Panc1 (cell line): ENCODE results near the gene SPG21. TPM values are rescaled to one million over a fixed set of nuclear protein-coding genes. Genes with fewer than 3 reads are reported as not detected.

Source experiments
- ATAC-seq: fragments of 200-7000 bp; cut with Tn5 transposase; 2 replicates; pipeline ENCODE4 v1.9.1; 2020; ENCODE audit warnings: mild to moderate bottlenecking, moderate library complexity
- BruUV-seq: library from RNA; stranded (reverse); fragments of 400-500 nt; replicated peaks from 2 replicates; lab custom pipeline; 2021; lab: Mats Ljungman, UMichigan
- CTCF ChIA-PET: fragments of 300-600 bp; sonication (Branson Sonifier 250); formaldehyde crosslinking; loops from one replicate; lab custom pipeline; 2022; ENCODE audit warnings: antibody characterized with exemption; lab: Charles Lee
- POLR2A ChIA-PET: fragments of 300-600 bp; sonication (Branson Sonifier 250); formaldehyde crosslinking; loops from one replicate; lab custom pipeline; 2022; ENCODE audit warnings: antibody characterized with exemption; lab: Charles Lee
- DNase-seq: peaks from one replicate; pipeline ENCODE4 v3.0.0-alpha.2; 2010; ENCODE audit warnings: low read depth, low spot score
- H3K27ac ChIP-seq: 2 replicates; pipeline ENCODE4 v1.5.1; 2011; ENCODE audit warnings: mild to moderate bottlenecking, low read length, inconsistent platforms
- H3K27me3 ChIP-seq: fragments of 200-500 bp; sonication (Bioruptor generic); 2 replicates; pipeline ENCODE4 v1.6.0; 2014; ENCODE audit warnings: low read length, inconsistent platforms; ENCODE audit not compliant: control insufficient read depth, insufficient read depth
- H3K36me3 ChIP-seq: fragments of 200-500 bp; sonication (Bioruptor generic); 2 replicates; pipeline ENCODE4 v1.5.1; 2014; ENCODE audit warnings: inconsistent platforms, mild to moderate bottlenecking, low read length, moderate library complexity; ENCODE audit not compliant: control insufficient read depth, insufficient read depth
- H3K4me1 ChIP-seq: 2 replicates; pipeline ENCODE4 v1.5.1; 2011; ENCODE audit warnings: inconsistent platforms, mild to moderate bottlenecking, low read length, moderate library complexity; ENCODE audit not compliant: control insufficient read depth, insufficient read depth
- H3K4me3 ChIP-seq, 2 experiments: 2 replicates each; pipeline ENCODE4 v1.5.1; 2011 to 2012; ENCODE audit warnings: low read depth in 2 of 2, low read length in 2 of 2, mild to moderate bottlenecking in 2 of 2, inconsistent platforms in 1 of 2, moderate library complexity in 1 of 2
- H3K9me3 ChIP-seq: fragments of 200-500 bp; sonication (Bioruptor generic); 2 replicates; pipeline ENCODE4 v1.5.1; 2014; ENCODE audit warnings: low read depth, mild to moderate bottlenecking, inconsistent platforms, low read length, moderate library complexity; ENCODE audit not compliant: control insufficient read depth, insufficient read depth
- CTCF ChIP-seq: fragments of 450-650 bp; IDR thresholded peaks from 2 replicates; pipeline ENCODE4 v1.5.1; 2017; ENCODE audit warnings: mild to moderate bottlenecking
- POLR2AphosphoS5 ChIP-seq: IDR thresholded peaks from 2 replicates; pipeline ENCODE4 v1.6.1; 2012; ENCODE audit warnings: mild to moderate bottlenecking, low read depth, low read length, moderate library complexity
- SIN3A ChIP-seq: IDR thresholded peaks from 2 replicates; pipeline ENCODE4 v1.6.1; 2012; ENCODE audit warnings: low read depth, mild to moderate bottlenecking, low read length, moderate library complexity, borderline replicate concordance; ENCODE audit not compliant: insufficient read depth
- TCF7L2 ChIP-seq: IDR thresholded peaks from 2 replicates; pipeline ENCODE4 v1.6.1; 2011; ENCODE audit warnings: mild to moderate bottlenecking, low read depth, low read length, inconsistent platforms
- in situ Hi-C: cut with HindIII; loops from 2 replicates; pipeline ENCODE4 v1.10.0; 2016; ENCODE audit warnings: low sequenced_read_pairs, low pct_unique_long_range_greater_than_20kb
- intact Hi-C: fragments of 100-400 bp; cut with micrococcal nuclease; formaldehyde crosslinking; loops from one replicate; pipeline ENCODE4 v1.10.0; 2022; ENCODE audit not compliant: unreplicated experiment
- total RNA-seq: library from RNA; stranded (reverse); gene quantifications from one replicate; pipeline ENCODE4 v1.2.1, GENCODE V29; 2021; ENCODE audit not compliant: unreplicated experiment
- TF ChIP-seq, protein P1 (sequence below), 2 experiments: IDR thresholded peaks; 2 replicates each; pipeline ENCODE4 v1.6.1; 2011 to 2012; ENCODE audit warnings: low read depth in 2 of 2, control low read depth in 1 of 2, low read length in 1 of 2, mild to moderate bottlenecking in 1 of 2, moderate library complexity in 1 of 2; ENCODE audit not compliant: insufficient read depth in 1 of 2

The SPG21 gene
- total RNA-seq, 1 experiment from 2014 or later: 124 TPM

DNA sequence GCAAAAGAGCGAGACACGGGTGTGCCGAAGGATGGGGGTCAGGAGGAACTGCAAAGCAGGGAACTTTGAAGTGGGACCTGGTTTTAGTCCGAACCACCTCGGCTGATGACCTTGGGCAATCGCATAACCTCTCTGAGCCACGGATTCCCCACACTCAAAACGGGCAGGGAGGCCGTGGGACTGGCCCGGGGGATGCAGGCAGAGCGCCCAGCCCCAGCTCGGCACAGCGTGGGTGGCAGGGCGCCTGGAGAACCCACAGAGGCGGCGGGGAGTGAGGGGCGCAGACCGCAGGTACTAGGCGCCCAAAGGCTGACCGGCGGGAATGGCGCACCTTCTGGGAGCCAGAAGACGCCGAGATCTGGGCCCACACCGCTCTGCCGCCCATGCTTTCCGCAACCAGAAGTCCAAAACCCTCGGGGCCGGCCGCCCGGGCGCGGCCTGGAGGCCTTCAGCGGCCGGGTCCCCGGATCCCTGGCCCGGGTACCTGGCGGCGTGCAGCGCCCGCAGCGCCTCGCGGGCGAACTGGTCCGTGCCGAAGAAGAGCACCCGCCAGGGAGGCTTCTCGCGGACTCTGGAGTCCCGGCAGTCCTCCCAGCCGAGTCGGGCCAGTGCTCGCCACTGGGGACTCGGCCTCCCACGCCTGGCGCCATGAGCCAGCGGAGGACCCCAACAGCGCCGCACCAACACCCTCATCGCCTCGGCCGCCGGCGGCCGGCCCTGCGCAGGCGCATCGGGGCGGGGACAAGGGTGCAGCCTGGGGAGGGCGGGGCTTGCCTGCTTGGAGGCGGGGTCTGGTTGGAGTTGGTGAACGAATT lies 39.4 kb upstream of the SPG21 start, which contains the start of gene MTFMT:
Gene MTFMT, minus strand, starts transcription at position 719 of the 815 bp plus-strand sequence. Its CDS starts 26 bp downstream, at position 693.
- H3K27ac ChIP-seq: peak within 1 kb of the TSS; percentile 83
- H3K4me3 ChIP-seq: peak within 1 kb of the TSS; percentile 79 to 83
- no peaks in the 10 kb centered on the region for H3K9me3 ChIP-seq
- in situ Hi-C loops: no loop called here
- H3K36me3 ChIP-seq: peaks cover 6% of the 10 kb centered on the region
- BruUV-seq: no TSS peak
- ATAC-seq (peak; percentile 94), DNase-seq (no peak)
- peaks cover 15% of the 10 kb centered on the region for H3K4me1 ChIP-seq
- no peaks in the 10 kb centered on the region for H3K27me3 ChIP-seq
- TF ChIP-seq SIN3A: peak; percentile 87
- peak; percentile 96 for TF ChIP-seq POLR2AphosphoS5
- no peak for TF ChIP-seq TCF7L2
- 0 out of 2 replicates have a peak, but pooled peaks have one; percentile 15 for TF ChIP-seq CTCF
- TF ChIP-seq, protein P1, sequence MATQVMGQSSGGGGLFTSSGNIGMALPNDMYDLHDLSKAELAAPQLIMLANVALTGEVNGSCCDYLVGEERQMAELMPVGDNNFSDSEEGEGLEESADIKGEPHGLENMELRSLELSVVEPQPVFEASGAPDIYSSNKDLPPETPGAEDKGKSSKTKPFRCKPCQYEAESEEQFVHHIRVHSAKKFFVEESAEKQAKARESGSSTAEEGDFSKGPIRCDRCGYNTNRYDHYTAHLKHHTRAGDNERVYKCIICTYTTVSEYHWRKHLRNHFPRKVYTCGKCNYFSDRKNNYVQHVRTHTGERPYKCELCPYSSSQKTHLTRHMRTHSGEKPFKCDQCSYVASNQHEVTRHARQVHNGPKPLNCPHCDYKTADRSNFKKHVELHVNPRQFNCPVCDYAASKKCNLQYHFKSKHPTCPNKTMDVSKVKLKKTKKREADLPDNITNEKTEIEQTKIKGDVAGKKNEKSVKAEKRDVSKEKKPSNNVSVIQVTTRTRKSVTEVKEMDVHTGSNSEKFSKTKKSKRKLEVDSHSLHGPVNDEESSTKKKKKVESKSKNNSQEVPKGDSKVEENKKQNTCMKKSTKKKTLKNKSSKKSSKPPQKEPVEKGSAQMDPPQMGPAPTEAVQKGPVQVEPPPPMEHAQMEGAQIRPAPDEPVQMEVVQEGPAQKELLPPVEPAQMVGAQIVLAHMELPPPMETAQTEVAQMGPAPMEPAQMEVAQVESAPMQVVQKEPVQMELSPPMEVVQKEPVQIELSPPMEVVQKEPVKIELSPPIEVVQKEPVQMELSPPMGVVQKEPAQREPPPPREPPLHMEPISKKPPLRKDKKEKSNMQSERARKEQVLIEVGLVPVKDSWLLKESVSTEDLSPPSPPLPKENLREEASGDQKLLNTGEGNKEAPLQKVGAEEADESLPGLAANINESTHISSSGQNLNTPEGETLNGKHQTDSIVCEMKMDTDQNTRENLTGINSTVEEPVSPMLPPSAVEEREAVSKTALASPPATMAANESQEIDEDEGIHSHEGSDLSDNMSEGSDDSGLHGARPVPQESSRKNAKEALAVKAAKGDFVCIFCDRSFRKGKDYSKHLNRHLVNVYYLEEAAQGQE (IDR thresholded peaks at IDR 0.05; ENCODE audit: insufficient read depth in 1 of 2, low read depth in 2 of 2, low read length in 1 of 2): no peak
- intact Hi-C loops: no loop called here
- ChIA-PET POLR2A (no interaction called here), CTCF (no interaction called here)

DNA sequence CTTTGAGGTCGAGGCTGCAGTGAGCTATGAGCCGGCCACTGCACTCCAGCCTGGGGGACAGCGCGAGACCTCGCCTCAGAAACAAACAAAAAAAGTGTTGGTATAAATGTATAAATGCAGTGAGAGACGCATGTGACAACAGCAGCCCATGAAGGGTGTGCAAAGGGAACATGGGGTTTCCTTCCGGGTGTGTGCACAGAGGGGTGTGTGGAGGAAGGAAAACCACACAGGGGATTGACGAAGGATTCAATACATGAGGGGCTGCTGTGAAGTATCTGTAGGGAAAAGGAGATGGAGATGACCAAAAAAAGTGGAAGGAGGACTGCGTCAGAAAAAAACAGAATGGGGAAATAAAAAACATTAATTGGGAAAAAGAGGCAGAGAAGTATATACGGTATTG lies 38.6 kb upstream of the SPG21 start:
- CTCF ChIA-PET: no interaction called here

More for the DNA sequence above, 38.6 kb upstream of the SPG21 start:
- Histone ChIP-seq H3K4me1 (peaks cover 11% of the 10 kb centered on the region), H3K9me3 (no peaks in the 10 kb centered on the region), H3K36me3 (peaks cover 6% of the 10 kb centered on the region), H3K4me3 (peak overlapping the region; percentile 79 to 83), H3K27ac (peak overlapping the region; percentile 83), H3K27me3 (no peaks in the 10 kb centered on the region)
- POLR2A ChIA-PET: no interaction called here
- no TSS peak for BruUV-seq
- intact Hi-C loops (no loop called here), in situ Hi-C loops (no loop called here)
- DNase-seq (no peak), ATAC-seq (no peak)
- TF ChIP-seq TCF7L2 (no peak), SIN3A (no peak)
- TF ChIP-seq, protein P1 (IDR thresholded peaks at IDR 0.05; ENCODE audit: insufficient read depth in 1 of 2, low read depth in 2 of 2, low read length in 1 of 2): no peak
